ENCODE results near the gene UTP14C. TPM values are rescaled to one million over a fixed set of nuclear protein-coding genes. Genes with fewer than 3 reads are reported as not detected.

UTP14C gene
- total and polyA plus RNA-seq, 11 donors, result 3.1 to 15.4 (median 11.9) TPM

DNA sequence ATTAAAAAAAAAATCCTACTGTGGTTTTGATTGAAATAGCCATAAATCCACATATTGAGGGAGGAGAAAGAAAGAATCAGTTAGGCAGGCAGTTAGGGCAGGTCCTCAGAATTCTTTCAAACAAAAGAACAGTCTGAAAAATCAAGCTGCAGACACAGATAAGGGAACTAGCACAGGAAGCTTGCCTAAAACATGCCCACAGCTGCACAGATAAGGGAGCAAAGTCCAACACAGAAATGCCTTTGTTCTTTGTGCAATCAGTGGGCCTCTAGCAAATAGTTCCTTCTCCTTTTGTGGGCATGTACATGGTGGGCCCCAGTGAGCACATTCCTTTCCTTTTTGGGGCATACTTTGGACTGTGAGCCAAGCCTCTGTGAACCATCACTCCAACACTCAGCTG lies 42.7 kb downstream of the UTP14C start:
- ATAC-seq (no peak), DNase-seq (no peak)
- no peak overlapping the region for H3K27ac ChIP-seq
- H3K4me3 ChIP-seq, result no peak overlapping the region
- TF ChIP-seq, protein P1, sequence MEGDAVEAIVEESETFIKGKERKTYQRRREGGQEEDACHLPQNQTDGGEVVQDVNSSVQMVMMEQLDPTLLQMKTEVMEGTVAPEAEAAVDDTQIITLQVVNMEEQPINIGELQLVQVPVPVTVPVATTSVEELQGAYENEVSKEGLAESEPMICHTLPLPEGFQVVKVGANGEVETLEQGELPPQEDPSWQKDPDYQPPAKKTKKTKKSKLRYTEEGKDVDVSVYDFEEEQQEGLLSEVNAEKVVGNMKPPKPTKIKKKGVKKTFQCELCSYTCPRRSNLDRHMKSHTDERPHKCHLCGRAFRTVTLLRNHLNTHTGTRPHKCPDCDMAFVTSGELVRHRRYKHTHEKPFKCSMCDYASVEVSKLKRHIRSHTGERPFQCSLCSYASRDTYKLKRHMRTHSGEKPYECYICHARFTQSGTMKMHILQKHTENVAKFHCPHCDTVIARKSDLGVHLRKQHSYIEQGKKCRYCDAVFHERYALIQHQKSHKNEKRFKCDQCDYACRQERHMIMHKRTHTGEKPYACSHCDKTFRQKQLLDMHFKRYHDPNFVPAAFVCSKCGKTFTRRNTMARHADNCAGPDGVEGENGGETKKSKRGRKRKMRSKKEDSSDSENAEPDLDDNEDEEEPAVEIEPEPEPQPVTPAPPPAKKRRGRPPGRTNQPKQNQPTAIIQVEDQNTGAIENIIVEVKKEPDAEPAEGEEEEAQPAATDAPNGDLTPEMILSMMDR (IDR thresholded peaks at IDR 0.05), result no peak
- TF ChIP-seq POLR2A (IDR thresholded peaks at IDR 0.05), result no peak
- peaks cover 0 to 4% (median 0%) of the 10 kb centered on the region in 12 donors for H3K4me1 ChIP-seq
- peaks cover 0 to 42% (median 29%) of the 10 kb centered on the region in 12 donors for H3K9me3 ChIP-seq
- no peaks in the 10 kb centered on the region for H3K27me3 ChIP-seq
- intact Hi-C loops (cut with DNase I), result loop anchor here in 1 of 10 donors (10.0 kb wide), 1 partner anchor 48 kb away; no protein-coding TSS in a partner anchor
- H3K36me3 ChIP-seq, result no peaks in the 10 kb centered on the region

DNA sequence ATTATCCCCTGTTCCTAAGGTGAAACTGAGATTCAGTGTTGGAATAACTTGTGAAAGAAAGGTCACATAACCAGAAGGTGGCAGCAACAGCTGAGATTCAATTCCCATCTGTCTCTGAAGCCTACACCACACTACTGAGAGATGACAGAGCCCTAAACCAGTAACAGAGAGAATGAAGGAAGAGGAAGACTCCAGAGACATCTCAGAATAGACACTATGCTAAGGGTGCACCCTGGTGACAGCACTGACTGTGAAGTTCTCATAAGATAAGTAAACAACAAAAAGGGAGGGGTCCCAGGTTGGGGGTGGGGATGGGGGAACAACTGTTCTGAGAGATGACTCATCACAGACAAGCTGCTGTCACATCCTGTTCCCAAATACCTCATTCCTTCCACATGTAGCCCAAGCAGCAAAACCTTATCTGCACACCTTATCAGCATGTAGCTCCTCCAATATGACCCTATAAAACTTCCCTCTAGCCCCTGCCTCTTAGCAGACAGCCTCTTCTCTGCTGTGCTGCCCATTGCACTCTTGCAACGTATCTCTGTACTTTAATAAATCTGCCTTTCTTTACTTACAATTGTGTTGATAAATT lies 46.5 kb downstream of the UTP14C start:
- ATAC-seq (peak in 2 of 4 donors; percentile 52 to 57), DNase-seq (no peak)
- Histone ChIP-seq H3K27ac (no peak overlapping the region), H3K9me3 (peaks cover 0 to 34% (median 25%) of the 10 kb centered on the region in 12 donors), H3K27me3 (no peaks in the 10 kb centered on the region), H3K36me3 (no peaks in the 10 kb centered on the region), H3K4me3 (no peak overlapping the region), H3K4me1 (no peaks in the 10 kb centered on the region)
- intact Hi-C loops (cut with DNase I), result loop anchor here in 2 of 10 donors (5.0 kb wide), 1 partner anchor 56 kb away; the partner anchor contains the start of gene NEK5 (in 2 of the 2)
- 90 to 96% (median 91%) methylated on average over 1 of the region's 1 CpG for WGBS, 4 donors
- TF ChIP-seq, protein P1 (IDR thresholded peaks at IDR 0.05), result peak in 4 of 12 donors; percentile 21 to 40 (median 28)
- no peak for TF ChIP-seq POLR2A (IDR thresholded peaks at IDR 0.05)

Other genes starting within 250 kb of the UTP14C start
- gene DHRS12, start 220.5 kb upstream of the UTP14C start, total RNA-seq, result 10 to 100 TPM in 7 of 9 donors, 1 to 10 TPM in 2; 4.8 to 13.1 (median 12.1) TPM
- 10 to 100 TPM in 1 of 2 donors, 1 to 10 TPM in 1; 3.9 to 13.9 TPM for gene DHRS12, start 220.5 kb upstream of the UTP14C start, polyA plus RNA-seq
- 1 to 10 TPM in 3 of 9 donors, under 1 TPM in 5, not detected in 1; 0.14 to 1.6 (median 0.45) TPM for gene TMEM272, start 179.5 kb upstream of the UTP14C start, total RNA-seq
- under 1 TPM; 0.21 to 0.34 TPM for gene TMEM272, start 179.5 kb upstream of the UTP14C start, polyA plus RNA-seq
- not detected for gene CCDC70, start 162.7 kb upstream of the UTP14C start, total RNA-seq
- gene CCDC70, start 162.7 kb upstream of the UTP14C start, polyA plus RNA-seq, result not detected
- gene ATP7B, start 13.2 kb upstream of the UTP14C start, total RNA-seq, result 10 to 100 TPM in 1 of 9 donors, 1 to 10 TPM in 8; 3.3 to 11.4 (median 4.3) TPM
- 1 to 10 TPM; 2.7 to 3.4 TPM for gene ATP7B, start 13.2 kb upstream of the UTP14C start, polyA plus RNA-seq
- gene ALG11, start 12.3 kb upstream of the UTP14C start, total RNA-seq, result 10 to 100 TPM; 11.6 to 32.9 (median 21.8) TPM
- gene ALG11, start 12.3 kb upstream of the UTP14C start, polyA plus RNA-seq, result 10 to 100 TPM in 1 of 2 donors, 1 to 10 TPM in 1; 4.0 to 11.3 TPM
- 1 to 10 TPM in 1 of 9 donors, under 1 TPM in 5, not detected in 3; 0.28 to 1.1 (median 0.61) TPM for gene NEK5, start 104.4 kb downstream of the UTP14C start, total RNA-seq
- under 1 TPM; 0.04 to 0.15 TPM for gene NEK5, start 104.4 kb downstream of the UTP14C start, polyA plus RNA-seq
- gene NEK3, start 134.9 kb downstream of the UTP14C start, total RNA-seq, result 10 to 100 TPM in 1 of 9 donors, 1 to 10 TPM in 8; 2.3 to 10.7 (median 5.2) TPM
- 1 to 10 TPM; 6.8 to 9.3 TPM for gene NEK3, start 134.9 kb downstream of the UTP14C start, polyA plus RNA-seq

Data from heart left ventricle (tissue), 16 donors.